Fibroblast of skin of left quadriceps (primary cell): ENCODE measurements around the gene TRA2A.
"Not testable (repeated sequence)": the region's sequence is repeated elsewhere in the genome, so short reads cannot be mapped to it uniquely, and the experiment has no call there.

ENCODE experiments used
- DNase-seq, 2 experiments: peaks; one replicate each; pipeline ENCODE4 v3.0.0-alpha.2; 2013; ENCODE audit warnings: low read depth in 2 of 2

TRA2A gene

DNA sequence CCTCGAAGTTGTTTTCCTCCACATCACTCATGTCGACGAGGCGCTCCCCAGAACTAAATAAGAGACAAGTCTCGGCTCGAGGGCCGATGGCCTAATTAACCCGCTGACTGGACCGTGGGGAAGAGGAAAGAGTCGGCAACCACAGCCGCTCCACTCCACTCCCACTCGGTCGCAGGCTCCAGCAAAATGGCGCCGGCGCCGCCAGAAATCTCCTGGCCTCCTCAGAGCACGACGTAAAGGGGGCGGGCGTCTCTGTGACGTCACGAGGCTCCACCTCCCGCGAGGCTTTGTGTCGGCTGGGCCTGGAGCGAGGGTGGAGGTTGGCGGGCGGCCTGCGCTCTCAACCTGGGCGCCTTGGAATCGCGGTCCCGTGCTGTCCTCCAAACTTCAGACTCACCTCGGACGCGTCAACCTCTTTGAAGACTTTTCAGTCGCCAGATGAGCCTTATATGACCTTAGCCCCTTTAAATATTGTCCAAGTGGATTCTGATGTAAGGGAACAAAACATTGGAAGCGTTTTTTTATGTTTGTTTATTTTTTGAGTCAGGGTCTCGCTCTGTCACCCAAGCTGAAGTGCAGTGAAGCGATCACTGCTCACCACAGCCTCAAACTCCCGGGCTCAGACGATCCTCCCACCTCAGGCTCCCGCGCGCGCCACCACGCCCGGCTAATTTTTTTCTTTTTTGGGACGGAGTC, at the start of gene TRA2A:
Gene TRA2A, minus strand, starts transcription at position 188 of the 696 bp plus-strand sequence. Its CDS starts 157 bp downstream, at position 31.
- peak; percentile 90 for DNase-seq

DNA sequence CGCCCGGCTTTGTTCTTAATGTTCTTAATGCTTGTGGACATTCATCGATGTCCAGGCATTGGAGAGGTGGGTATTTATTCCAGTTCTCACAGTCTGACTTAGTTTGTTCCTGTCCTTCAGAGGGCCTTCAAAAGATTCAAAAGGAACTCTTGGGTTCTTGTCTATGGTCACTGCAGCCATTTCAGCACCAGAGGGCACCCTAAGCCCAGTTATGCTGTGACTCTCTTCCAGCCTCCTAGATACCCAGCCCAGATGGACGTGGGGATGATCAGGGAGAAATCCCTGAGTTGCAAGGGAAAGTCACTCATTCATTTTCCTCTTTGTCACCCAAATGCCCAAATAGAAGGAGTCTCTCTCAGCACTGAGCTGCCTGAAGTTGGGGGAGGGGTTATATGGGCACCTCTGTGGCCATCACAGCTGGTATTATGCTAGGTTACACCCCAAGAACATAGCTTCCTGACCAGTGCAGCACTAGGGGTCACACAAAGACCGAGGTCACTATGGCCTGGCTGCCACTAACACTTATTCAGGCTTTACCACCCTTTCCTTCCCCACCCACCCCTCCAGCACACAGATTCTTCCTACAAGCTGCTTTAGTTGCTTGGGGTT, 38.9 kb upstream of the TRA2A start:
- peak; percentile 42 to 47 for DNase-seq

- DNase-seq = no peak
Measured at GRCh38 chr7:23558303-23558702, 26.5 kb upstream of the TRA2A start.

GRCh38 chr7:23547662-23548061, 15.9 kb upstream of the TRA2A start:
- DNase-seq = no peak

- DNase-seq = peak; percentile 77
Measured at GRCh38 chr7:23546897-23547572, 15.3 kb upstream of the TRA2A start.

GRCh38 chr7:23545493-23545892, 13.7 kb upstream of the TRA2A start:
- no peak for DNase-seq

GRCh38 chr7:23544913-23545354, 13.2 kb upstream of the TRA2A start:
- DNase-seq = no peak

GRCh38 chr7:23542752-23543151, 11.0 kb upstream of the TRA2A start:
- no peak for DNase-seq

DNA sequence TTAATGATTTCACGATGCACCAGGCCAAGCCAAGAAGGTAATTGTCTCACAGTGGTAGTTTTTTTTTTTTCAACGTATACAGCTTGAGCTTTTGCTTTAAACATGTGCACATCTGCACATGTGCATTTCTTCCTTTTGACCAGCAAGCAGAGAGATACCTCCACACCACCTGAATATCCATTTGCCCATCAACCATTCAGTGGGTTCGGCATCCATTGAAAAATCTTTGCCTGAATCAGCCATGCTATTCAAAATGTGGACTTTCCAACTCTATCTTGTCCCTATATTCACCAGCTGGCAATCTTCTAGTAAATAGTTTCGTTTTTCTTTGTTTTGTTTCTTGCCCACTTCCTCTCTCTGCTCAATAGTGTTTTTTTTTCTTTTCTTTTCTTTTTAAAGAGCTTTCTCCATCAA, 7.7 kb upstream of the TRA2A start:
- DNase-seq = no peak

DNA sequence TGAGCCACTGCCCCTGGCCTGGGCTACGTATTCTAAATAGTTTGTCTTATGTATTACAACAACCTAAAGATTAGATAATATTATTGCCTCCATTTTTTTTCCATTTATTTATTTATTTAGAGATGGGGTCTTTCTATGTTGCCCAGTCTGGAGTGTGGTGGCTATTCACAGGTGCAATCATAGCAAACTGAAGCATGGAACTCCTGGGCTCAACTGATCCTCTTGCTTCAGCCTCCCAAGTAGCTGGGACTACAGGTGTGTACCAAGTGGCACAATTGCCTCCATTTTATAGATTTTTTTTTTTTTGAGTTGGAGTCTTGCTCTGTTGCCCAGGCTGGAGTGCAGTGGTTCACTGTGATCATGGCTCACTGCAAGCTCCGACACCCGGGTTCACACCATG, 6.5 kb upstream of the TRA2A start:
- no peak for DNase-seq

DNA sequence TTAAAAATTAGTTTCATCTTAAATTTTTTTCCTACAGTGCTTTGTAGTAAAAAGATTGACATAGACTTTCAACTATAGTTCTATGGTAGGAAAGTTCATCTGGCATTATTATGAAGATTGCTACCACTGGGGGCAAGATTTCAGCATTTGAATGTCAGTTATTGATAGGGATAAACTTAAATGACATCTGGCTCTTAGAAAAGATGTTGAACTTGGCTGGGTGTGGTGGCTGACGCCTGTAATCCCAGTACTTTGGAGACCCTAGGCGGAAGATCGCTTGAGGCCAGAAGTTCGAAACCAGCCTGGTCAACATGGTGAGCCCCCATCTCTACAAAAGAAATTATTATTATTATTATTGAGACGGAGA, 1.4 kb upstream of the TRA2A start:
- DNase-seq = no peak

- DNase-seq = no peak
Measured at GRCh38 chr7:23532490-23533237, 883 bp upstream of the TRA2A start.

GRCh38 chr7:23531050-23531793, 559 bp downstream of the TRA2A start:
- peak in 1 of 2 experiments; percentile 23 for DNase-seq

DNA sequence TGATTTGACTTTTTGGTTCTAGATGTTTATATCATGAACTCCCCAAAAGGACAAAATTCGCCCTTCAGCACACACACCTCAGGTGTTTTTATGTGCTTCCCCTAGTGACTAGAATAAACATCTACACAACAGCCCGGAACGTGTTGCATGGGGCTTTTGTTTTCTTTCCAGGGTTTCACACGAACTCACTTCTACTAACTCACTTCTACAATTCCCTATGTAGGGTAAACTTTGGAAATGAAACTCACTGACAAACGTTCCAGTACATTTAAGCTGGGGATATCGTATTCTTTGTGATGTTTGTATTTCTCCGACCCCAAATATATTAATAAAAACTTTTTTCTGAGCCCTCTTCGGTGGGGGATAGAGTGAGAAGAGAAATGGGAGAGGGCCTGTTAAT, 1.4 kb downstream of the TRA2A start:
- no peak for DNase-seq

DNA sequence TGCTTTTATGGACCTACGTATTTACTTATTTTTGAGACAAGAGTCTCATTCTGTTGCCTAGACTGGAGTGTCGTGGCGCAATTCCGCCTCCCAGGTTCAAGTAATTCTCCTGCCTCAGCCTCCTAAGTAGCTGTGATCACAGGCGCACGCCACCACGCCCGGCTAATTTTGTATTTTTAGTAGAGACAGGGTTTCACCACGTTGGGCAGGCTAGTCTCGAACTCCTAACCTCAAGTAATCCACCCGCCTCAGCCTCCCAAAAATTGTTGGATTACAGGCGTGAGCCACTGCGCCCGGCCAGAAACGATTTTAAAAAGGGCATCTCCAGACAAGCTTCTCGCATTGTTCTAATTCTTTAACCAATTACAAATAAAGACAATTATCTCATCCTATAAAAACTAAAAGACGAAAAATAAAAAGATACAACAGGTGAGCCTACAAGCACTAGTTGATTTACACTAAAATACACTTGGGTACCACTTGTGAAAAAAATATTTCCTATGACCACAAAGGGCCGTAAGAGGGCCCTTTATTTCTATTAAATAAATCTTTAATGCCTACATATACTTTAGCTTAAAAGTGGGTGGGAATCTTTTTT, 2.4 kb downstream of the TRA2A start:
- no peak for DNase-seq

GRCh38 chr7:23525611-23526010, 6.2 kb downstream of the TRA2A start:
- DNase-seq = not testable (repeated sequence)

DNA sequence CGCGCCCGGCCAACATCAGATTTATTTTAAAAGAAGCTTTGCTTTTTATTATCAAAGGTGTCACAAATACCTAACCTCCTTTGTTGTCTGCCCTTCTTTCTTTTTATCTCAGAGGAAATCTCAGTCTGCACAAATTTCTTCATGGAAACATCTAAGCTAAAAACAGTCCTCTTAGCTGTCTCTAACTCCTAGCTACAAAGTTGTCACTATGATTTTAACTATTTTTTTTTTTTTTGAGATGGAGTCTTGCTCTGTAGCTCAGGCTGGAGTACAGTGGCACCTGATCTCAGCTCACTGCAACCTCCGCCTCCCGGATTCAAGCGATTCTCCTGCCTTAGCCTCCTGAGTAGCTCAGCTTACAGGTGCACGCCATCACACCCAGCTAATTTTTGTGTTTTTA, 7.3 kb downstream of the TRA2A start:
- no peak for DNase-seq

DNA sequence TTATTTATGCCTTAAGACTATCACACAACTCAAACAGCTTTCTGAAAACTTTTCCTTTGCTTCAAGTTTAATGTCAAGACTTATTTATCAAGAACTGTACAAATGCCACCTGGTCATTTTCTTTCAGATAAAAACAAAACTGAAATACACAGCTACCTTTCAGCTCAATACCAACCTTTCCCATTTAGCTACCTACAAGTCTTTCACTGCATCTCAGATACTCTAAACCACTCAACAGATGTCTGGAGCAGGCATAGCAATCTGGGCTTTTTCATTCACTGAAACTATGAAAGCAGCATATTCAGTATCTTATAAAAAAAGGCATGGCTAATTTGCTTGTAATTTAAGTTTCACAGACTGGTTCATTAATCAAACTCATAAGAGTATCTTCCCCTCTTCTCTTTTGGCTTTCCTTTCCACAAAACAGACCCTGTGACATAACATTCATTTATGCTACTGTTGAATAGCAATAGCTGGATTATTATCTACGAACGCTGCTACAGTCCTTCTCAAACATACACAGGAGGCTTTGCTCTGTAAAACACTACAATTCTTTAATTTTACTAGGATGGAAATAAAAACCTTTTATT, 8.2 kb downstream of the TRA2A start:
- DNase-seq = no peak

GRCh38 chr7:23520582-23520981, 11.2 kb downstream of the TRA2A start:
- DNase-seq = no peak

- DNase-seq = no peak
Measured at GRCh38 chr7:23514755-23515154, 17.0 kb downstream of the TRA2A start.

DNA sequence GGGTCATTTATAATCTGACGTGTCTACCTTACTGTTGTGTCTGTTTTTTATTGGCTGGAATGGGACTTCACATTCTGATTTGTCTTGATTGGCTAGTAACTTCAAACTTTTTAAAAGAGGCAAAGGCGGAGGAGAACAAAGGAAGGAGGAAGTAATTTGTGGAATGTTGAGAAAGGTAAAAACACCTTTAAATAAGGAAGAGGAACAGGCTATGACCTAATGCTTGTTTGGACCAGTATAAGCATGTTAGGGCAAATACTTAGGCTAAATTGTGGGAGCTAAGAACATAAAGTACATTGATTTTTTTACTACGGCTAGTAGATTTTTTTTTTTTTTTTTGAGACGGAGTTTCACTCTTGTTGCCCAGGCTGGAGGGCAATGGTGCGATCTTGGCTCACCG, 18.0 kb downstream of the TRA2A start:
- DNase-seq = not testable (repeated sequence)
